ENCODE data around the gene RRAGD.

RRAGD gene

GRCh38 chr6:89438248-89438647 lies 26.2 kb upstream of the RRAGD start:
- Histone ChIP-seq H3K27me3 (peaks cover 0 to 7% (median 0%) of the 10 kb centered on the region in 11 experiments; a peak in 9 of 22 replicates), H3K36me3 (no peaks in the 10 kb centered on the region), H3K9me3 (replicated peaks in 1 of 11) (no peaks in the 10 kb centered on the region), H3K4me1 (peaks cover 0 to 6% (median 0%) of the 10 kb centered on the region in 10 experiments; a peak in 3 of 20 replicates), H3K9ac (no peak overlapping the region), H4K20me1 (no peaks in the 10 kb centered on the region), H3K27ac (no peak overlapping the region), H3K4me3 (no peak overlapping the region), H3K4me2 (no peak overlapping the region)
- no peak for TF ChIP-seq Cebpa-rat (IDR thresholded peaks at IDR 0.05)

GRCh38 chr6:89436226-89436625 lies 24.2 kb upstream of the RRAGD start:
- no peak overlapping the region for H3K27ac ChIP-seq
- TF ChIP-seq Cebpa-rat (IDR thresholded peaks at IDR 0.05): no peak
- no peaks in the 10 kb centered on the region for H3K36me3 ChIP-seq
- H3K9me3 ChIP-seq (replicated peaks in 1 of 11): no peaks in the 10 kb centered on the region
- H3K9ac ChIP-seq: no peak overlapping the region
- peaks cover 0 to 9% (median 0%) of the 10 kb centered on the region in 11 experiments; a peak in 9 of 22 replicates for H3K27me3 ChIP-seq
- peaks cover 0 to 6% (median 4%) of the 10 kb centered on the region in 10 experiments; a peak in 5 of 20 replicates for H3K4me1 ChIP-seq
- H3K4me3 ChIP-seq: no peak overlapping the region
- H3K4me2 ChIP-seq: no peak overlapping the region
- H4K20me1 ChIP-seq: no peaks in the 10 kb centered on the region

GRCh38 chr6:89434954-89435353 lies 22.9 kb upstream of the RRAGD start:
- no peaks in the 10 kb centered on the region for H4K20me1 ChIP-seq
- H3K4me1 ChIP-seq: peaks cover 0 to 6% (median 4%) of the 10 kb centered on the region in 10 experiments; a peak in 5 of 20 replicates
- H3K9me3 ChIP-seq (replicated peaks in 1 of 11): no peaks in the 10 kb centered on the region
- no peak overlapping the region for H3K27ac ChIP-seq
- no peak overlapping the region for H3K4me2 ChIP-seq
- peaks cover 0 to 9% (median 0%) of the 10 kb centered on the region in 11 experiments; a peak in 9 of 22 replicates for H3K27me3 ChIP-seq
- no peak overlapping the region for H3K4me3 ChIP-seq
- no peaks in the 10 kb centered on the region for H3K36me3 ChIP-seq
- no peak for TF ChIP-seq Cebpa-rat (IDR thresholded peaks at IDR 0.05)
- no peak overlapping the region for H3K9ac ChIP-seq

- no peak overlapping the region for H3K27ac ChIP-seq
- TF ChIP-seq Cebpa-rat (IDR thresholded peaks at IDR 0.05): no peak
- H3K4me2 ChIP-seq: peak overlapping the region; percentile 82 to 88 (median 84); a peak in 18 of 22 replicates
Observed at GRCh38 chr6:89434150-89434499, 22.1 kb upstream of the RRAGD start.

GRCh38 chr6:89433252-89434149 lies 21.4 kb upstream of the RRAGD start:
- Histone ChIP-seq H3K27ac (peak overlapping the region in 5 of 11 experiments; percentile 43 to 51 (median 49); a peak in 9 of 22 replicates), H3K9me3 (replicated peaks in 1 of 11) (no peaks in the 10 kb centered on the region), H3K4me2 (peak overlapping the region; percentile 82 to 88 (median 84)), H3K4me1 (peaks cover 0 to 6% (median 4%) of the 10 kb centered on the region in 10 experiments; a peak in 5 of 20 replicates), H3K4me3 (peak overlapping the region; percentile 64 to 76 (median 70)), H3K27me3 (peaks cover 0 to 9% (median 0%) of the 10 kb centered on the region in 11 experiments; a peak in 9 of 22 replicates), H4K20me1 (no peaks in the 10 kb centered on the region), H3K36me3 (no peaks in the 10 kb centered on the region), H3K9ac (peak overlapping the region; percentile 59 to 81 (median 73); a peak in 21 of 22 replicates)
- no peak for TF ChIP-seq Cebpa-rat (IDR thresholded peaks at IDR 0.05)

More at GRCh38 chr6:89434150-89434499, 22.1 kb upstream of the RRAGD start:
- Histone ChIP-seq H3K9ac (peak overlapping the region in 1 of 11 experiments; percentile 80; a peak in 1 of 22 replicates), H4K20me1 (no peaks in the 10 kb centered on the region), H3K4me1 (peaks cover 0 to 6% (median 4%) of the 10 kb centered on the region in 10 experiments; a peak in 5 of 20 replicates), H3K9me3 (replicated peaks in 1 of 11) (no peaks in the 10 kb centered on the region), H3K4me3 (peak overlapping the region in 3 of 10 experiments; percentile 69 to 74 (median 71); a peak in 5 of 20 replicates), H3K36me3 (no peaks in the 10 kb centered on the region), H3K27me3 (peaks cover 0 to 9% (median 0%) of the 10 kb centered on the region in 11 experiments; a peak in 9 of 22 replicates)

DNA sequence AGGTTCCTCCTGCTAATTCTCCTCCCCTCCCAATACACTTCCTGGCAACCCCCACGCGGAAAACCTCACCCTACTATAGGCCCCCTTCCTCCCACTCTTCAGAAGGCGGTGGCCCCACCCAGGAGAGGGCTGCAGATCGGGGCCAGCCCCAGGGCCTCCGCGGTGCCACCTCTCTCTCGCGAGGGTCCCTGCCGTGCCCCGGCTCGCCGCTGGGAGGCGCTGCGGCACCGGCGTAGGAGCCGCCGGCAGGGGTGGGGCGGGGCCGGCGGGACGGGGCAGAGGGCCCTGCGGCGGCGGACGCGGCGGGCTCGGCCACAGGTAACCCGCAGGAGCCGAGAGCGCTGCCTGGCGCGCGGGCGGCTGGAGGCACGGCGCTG lies 20.8 kb upstream of the RRAGD start, which contains the start of gene ANKRD6:
TSS of gene ANKRD6 (plus strand) at position 278 of the 377 bp plus-strand sequence. CDS start 133,825 bp downstream, outside the sequence.
- Histone ChIP-seq H3K4me2 (peak within 1 kb of the TSS; percentile 82 to 88 (median 84)), H3K9me3 (replicated peaks in 1 of 11) (no peaks in the 10 kb centered on the region), H3K4me1 (peaks cover 0 to 6% (median 4%) of the 10 kb centered on the region in 10 experiments; a peak in 5 of 20 replicates), H3K27me3 (peaks cover 0 to 9% (median 0%) of the 10 kb centered on the region in 11 experiments; a peak in 9 of 22 replicates), H3K9ac (peak within 1 kb of the TSS; percentile 59 to 81 (median 73); a peak in 21 of 22 replicates), H4K20me1 (no peaks in the 10 kb centered on the region), H3K4me3 (peak within 1 kb of the TSS; percentile 64 to 76 (median 70)), H3K36me3 (no peaks in the 10 kb centered on the region), H3K27ac (peak within 1 kb of the TSS in 5 of 11 experiments; percentile 43 to 51 (median 49); a peak in 9 of 22 replicates)
- no peak for TF ChIP-seq Cebpa-rat (IDR thresholded peaks at IDR 0.05)

- peaks cover 0 to 9% (median 0%) of the 10 kb centered on the region in 11 experiments; a peak in 9 of 22 replicates for H3K27me3 ChIP-seq
- H4K20me1 ChIP-seq: no peaks in the 10 kb centered on the region
- H3K36me3 ChIP-seq: no peaks in the 10 kb centered on the region
- no peak overlapping the region for H3K27ac ChIP-seq
- no peak overlapping the region for H3K9ac ChIP-seq
- peaks cover 0 to 6% (median 4%) of the 10 kb centered on the region in 10 experiments; a peak in 5 of 20 replicates for H3K4me1 ChIP-seq
- no peak overlapping the region for H3K4me2 ChIP-seq
- no peaks in the 10 kb centered on the region for H3K9me3 ChIP-seq (replicated peaks in 1 of 11)
- no peak overlapping the region for H3K4me3 ChIP-seq
- TF ChIP-seq Cebpa-rat (IDR thresholded peaks at IDR 0.05): no peak
Observed at GRCh38 chr6:89430201-89430962, 18.3 kb upstream of the RRAGD start.

GRCh38 chr6:89416796-89417195 lies 4.7 kb upstream of the RRAGD start:
- Histone ChIP-seq H3K4me1 (peaks cover 5 to 13% (median 11%) of the 10 kb centered on the region in 10 experiments; a peak in 16 of 20 replicates), H3K9me3 (replicated peaks in 1 of 11) (no peaks in the 10 kb centered on the region), H3K4me3 (no peak overlapping the region), H3K27ac (no peak overlapping the region), H3K27me3 (no peaks in the 10 kb centered on the region), H3K9ac (no peak overlapping the region), H3K36me3 (no peaks in the 10 kb centered on the region), H3K4me2 (no peak overlapping the region), H4K20me1 (no peaks in the 10 kb centered on the region)
- no peak for TF ChIP-seq Cebpa-rat (IDR thresholded peaks at IDR 0.05)

All from BLaER1 treated with 17β-estradiol and CSF1 and Interleukin-3, amounts not matched to agents 10 nM and 100 nM (cell line).